ENCODE data around the gene CD74. TPM values are rescaled to one million over a fixed set of nuclear protein-coding genes. Genes with fewer than 3 reads are reported as not detected.

Gene CD74
- total and polyA plus RNA-seq, 12 donors: 120 to 2,270 (median 299) TPM

- peak in 1 of 2 donors; percentile 84 for DNase-seq
- peak; percentile 65 to 84 (median 78) for ATAC-seq
- H3K4me1 ChIP-seq: peaks cover 3 to 66% (median 37%) of the 10 kb centered on the region in 9 donors
- WGBS, 2 donors: 18 to 25% methylated on average over 4 of the region's 4 CpGs
- TF ChIP-seq CTCF (IDR thresholded peaks at IDR 0.05): no peak
- no peaks in the 10 kb centered on the region for H3K9me3 ChIP-seq
- intact Hi-C loops (cut with DNase I): no loop called here
- H3K4me3 ChIP-seq: peak overlapping the region in 9 of 10 donors; percentile 48 to 78 (median 61)
- H3K27me3 ChIP-seq: no peaks in the 10 kb centered on the region
- H3K27ac ChIP-seq: peak overlapping the region; percentile 49 to 97 (median 88)
- H3K36me3 ChIP-seq: peaks cover 0 to 39% (median 0%) of the 10 kb centered on the region in 9 donors
Observed at GRCh38 chr5:150410524-150411244, 2.0 kb downstream of the CD74 start.

DNA sequence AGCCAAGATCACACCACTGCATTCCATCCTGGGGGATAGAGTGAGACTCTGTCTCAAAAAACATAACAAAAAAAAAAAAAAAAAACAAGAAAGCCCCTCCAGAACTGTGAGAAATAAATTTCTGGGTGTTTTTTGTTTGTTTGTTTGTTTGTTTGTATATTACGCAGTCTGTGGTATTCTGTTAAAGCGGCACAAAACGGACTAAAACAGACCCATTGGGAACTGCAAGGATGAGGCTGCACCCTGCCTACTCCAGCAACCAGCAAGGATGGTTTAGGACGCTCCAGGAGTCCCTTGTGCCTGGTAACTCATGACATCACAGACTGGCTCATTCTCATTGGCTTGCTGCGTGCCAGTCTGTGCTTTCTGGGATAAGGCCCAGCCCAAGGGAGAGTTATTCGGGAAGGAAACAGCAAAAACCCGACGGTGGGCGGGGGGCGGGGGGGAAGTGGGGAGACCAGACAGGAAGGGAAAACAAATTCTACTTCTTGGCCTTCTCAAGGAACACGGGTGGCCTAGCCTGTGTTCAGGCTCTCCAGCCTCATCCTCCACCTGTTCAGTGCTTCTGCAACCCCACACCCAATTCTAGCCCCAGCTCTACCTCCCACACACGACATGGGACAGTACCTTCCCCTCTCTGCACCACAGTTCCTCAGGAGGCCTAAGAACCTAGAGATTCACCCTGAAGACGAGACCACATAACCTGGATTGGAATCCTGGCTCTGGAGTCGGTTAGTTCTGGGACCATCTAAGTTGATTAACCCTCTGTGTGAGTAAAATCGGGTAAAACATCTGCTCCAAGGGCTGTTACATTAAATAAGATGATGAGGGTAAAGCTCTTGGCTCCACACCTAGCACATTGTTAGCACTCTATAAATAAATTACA is 2.8 kb downstream of the CD74 start:
- WGBS, 2 donors: 11 to 13% methylated on average over 15 of the region's 15 CpGs
- peak overlapping the region; percentile 49 to 97 (median 88) for H3K27ac ChIP-seq
- peaks cover 3 to 66% (median 37%) of the 10 kb centered on the region in 9 donors for H3K4me1 ChIP-seq
- H3K27me3 ChIP-seq: no peaks in the 10 kb centered on the region
- H3K36me3 ChIP-seq: peaks cover 0 to 47% (median 4%) of the 10 kb centered on the region in 9 donors
- no peak for TF ChIP-seq CTCF (IDR thresholded peaks at IDR 0.05)
- intact Hi-C loops (cut with DNase I): no loop called here
- DNase-seq (peak; percentile 51 to 90), ATAC-seq (peak; percentile 80 to 88 (median 87))
- peak overlapping the region in 9 of 10 donors; percentile 18 to 78 (median 61) for H3K4me3 ChIP-seq
- H3K9me3 ChIP-seq: no peaks in the 10 kb centered on the region

GRCh38 chr5:150408231-150408943 is 4.3 kb downstream of the CD74 start:
- Histone ChIP-seq H3K4me3 (peak overlapping the region in 6 of 10 donors; percentile 54 to 78 (median 62)), H3K4me1 (peaks cover 3 to 73% (median 33%) of the 10 kb centered on the region in 9 donors), H3K27ac (peak overlapping the region in 8 of 10 donors; percentile 42 to 97 (median 70)), H3K36me3 (peaks cover 0 to 62% (median 4%) of the 10 kb centered on the region in 9 donors), H3K9me3 (no peaks in the 10 kb centered on the region), H3K27me3 (no peaks in the 10 kb centered on the region)
- ATAC-seq: no peak
- DNase-seq: no peak
- TF ChIP-seq CTCF (IDR thresholded peaks at IDR 0.05): no peak
- intact Hi-C loops (cut with DNase I): no loop called here
- WGBS, 2 donors: 88 to 95% methylated on average over 8 of the region's 8 CpGs
